GM12801 (cell line): Measurements from ENCODE around the gene MRPL12.

Experiments
- TF ChIP-seq, protein P1 (sequence below): IDR thresholded peaks from one replicate; pipeline ENCODE4 v1.5.1; 2011; ENCODE audit warnings: control low read depth; ENCODE audit not compliant: insufficient read length; ENCODE audit errors: extremely low read depth

The MRPL12 gene

DNA sequence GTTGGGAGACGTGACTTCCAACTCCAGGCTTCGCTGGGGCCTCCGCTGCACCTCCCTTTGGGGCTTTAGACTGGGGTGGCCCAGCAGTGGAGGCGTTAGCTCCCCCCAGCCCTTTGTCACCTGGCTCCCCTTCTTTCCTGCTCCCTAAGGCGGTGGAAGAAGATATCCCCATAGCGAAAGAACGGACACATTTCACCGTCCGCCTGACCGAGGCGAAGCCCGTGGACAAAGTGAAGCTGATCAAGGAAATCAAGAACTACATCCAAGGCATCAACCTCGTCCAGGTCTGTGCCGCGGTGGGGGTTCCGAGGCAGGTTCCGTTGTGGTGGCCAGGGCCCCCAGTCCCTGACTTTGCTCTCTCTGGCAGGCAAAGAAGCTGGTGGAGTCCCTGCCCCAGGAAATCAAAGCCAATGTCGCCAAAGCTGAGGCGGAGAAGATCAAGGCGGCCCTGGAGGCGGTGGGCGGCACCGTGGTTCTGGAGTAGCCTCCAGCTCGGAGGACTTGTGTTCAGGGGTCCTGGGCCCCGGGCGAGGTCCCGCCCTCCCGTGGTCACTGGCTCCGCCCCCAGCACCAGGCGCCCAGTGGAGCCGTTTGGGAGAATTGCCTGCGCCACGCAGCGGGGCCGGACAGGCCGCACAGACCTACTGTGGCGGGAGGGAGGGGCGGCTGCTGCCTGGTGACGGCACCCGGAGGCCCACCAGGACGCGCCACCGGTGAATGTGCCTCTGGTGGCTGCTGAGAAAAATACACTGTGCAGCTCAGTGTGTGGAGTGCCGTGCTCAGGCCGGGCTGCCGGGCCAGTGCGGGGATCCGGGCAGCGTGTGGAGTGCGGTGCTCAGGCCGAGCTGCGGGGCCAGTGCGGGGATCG, 3.8 kb downstream of the MRPL12 start:
- TF ChIP-seq, protein P1, sequence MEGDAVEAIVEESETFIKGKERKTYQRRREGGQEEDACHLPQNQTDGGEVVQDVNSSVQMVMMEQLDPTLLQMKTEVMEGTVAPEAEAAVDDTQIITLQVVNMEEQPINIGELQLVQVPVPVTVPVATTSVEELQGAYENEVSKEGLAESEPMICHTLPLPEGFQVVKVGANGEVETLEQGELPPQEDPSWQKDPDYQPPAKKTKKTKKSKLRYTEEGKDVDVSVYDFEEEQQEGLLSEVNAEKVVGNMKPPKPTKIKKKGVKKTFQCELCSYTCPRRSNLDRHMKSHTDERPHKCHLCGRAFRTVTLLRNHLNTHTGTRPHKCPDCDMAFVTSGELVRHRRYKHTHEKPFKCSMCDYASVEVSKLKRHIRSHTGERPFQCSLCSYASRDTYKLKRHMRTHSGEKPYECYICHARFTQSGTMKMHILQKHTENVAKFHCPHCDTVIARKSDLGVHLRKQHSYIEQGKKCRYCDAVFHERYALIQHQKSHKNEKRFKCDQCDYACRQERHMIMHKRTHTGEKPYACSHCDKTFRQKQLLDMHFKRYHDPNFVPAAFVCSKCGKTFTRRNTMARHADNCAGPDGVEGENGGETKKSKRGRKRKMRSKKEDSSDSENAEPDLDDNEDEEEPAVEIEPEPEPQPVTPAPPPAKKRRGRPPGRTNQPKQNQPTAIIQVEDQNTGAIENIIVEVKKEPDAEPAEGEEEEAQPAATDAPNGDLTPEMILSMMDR: no peak

DNA sequence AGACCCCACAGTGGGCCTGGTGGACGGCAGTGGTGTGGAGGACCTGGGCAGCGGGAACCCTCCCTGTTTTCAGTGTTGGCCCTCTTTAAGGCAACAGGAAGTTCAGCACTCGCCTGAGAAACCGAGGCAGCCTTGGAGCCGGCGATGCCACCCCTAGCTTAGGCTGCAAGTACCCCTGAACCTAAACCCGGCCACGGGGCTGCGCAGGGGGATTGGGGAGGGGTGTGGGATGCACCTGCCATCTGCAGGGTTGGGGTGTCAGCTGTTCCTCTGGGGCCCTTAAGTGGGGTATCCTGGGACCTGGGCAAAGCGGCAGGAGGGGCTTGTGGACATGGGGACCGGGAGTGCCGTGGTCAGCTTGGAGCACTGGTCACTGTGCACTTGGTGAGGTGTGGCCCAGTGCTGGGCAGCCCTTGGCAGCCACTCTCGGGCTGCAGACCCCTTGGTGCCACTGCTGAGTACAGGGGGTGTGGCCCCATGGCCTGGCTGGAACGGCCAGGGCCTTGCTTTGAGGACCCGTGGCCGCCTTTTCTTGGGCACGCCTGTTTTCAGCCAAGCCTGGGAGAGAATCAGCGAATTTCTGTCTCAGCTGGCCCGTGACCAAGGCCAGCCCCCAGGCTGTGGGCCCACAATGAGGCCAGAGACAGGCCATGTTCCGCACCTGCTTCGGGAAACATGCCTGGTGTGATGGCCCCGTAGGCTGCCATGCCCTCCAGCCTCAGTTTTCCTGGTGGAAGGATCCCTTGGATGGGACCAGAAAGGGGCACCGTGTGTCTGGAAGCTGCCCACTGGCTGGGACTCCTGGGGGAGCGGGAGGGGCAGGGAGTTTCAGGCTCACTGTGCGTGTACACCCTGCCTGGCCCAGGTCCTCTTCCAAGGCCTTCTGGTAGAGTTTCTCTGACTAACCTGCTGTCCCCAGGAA, 4.8 kb downstream of the MRPL12 start:
- TF ChIP-seq, protein P1: no peak

DNA sequence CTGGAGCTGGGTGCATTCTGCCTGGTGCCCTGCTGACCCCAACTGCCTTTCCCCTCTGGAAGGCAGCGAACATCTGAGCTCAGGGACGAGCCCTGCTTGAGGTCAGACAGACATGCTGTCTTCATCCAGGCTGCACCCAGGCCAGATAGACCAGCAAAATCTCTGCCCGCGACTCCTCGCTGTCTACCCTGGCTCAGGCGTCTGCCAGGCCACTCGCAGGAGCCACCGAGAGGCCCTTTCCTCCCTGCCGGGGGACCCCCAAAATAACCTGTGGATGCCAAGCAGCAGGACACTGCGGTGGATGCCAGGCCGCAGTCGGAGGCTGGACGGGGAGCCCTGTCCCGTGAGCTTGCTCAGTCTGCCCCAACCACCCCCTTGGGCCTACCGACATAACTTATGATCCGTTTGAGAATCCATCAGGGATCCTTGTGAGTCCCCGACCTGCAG, 5.6 kb downstream of the MRPL12 start:
- TF ChIP-seq, protein P1: no peak

DNA sequence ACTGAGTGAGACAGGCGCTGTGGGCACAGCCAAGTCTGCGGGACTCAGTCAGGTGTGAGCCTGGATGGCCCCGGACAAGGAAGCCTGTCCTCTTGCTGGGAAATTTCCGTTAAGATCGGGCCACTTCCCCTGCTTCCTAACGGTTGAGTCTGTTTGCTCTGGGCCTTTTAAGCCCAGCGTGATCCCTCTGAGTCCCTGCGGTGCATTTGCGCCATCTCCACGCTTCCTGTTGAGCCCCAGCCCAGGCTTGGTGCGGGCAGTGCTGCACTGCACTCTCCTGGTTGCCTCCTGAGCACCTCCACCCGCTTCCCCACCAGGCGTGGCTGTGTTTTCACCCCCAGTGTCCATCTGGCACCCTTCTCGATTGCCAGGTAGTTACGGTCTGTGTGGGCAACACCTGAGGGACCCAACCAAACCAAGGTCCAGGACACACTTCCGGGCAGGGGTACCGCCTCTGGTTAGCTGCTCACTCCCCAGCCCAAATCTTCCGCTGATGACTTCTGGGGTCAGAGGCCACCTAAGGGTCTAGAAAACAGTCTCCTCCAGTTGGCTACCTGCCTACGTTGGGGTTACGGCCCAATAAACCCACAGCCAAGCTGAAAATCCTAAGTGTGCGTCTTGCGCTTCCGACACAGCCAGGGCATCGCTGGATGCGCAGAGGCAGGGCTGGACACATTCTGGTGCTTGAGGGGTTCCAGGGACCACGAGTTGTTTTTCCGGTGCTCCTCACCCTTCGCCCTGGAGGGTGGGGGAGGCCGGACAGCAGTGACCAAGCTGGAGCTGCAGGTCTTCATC, 7.5 kb downstream of the MRPL12 start:
- TF ChIP-seq, protein P1: no peak

DNA sequence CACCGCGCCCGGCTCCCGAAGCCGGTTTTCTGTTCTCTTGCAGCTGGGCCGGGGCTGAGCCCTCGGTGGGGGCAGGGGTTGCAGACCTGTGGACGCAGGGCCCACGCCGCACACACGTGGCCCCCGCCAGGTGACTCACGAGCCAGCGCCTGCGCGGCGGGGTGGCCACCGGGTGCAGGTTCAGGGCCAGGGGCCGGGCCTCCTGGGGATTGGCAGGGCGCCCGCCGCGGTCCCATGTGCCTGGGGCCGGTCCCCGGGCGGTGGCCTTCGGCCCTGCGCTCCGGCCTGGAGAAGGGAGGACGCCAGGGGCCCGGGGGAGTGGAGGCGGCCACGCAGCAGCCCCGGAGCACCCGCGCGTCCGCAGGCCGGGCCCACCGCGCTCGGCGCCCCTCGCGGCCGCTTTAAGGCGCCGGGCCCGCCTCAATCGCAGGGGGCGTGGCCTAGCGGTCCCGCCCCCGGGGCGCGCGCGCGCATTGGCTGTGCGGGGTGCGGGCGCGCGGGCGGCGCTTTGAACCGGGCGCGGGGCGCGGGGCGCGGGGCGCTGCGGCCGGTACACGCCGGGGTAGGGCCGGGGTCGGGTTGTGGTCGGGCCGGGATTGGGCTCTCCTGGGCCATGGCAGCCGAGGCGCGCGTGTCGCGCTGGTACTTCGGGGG, 8.8 kb downstream of the MRPL12 start, which contains the start of gene SLC25A10:
Gene SLC25A10 (plus strand): TSS at position 471 of the 654 bp plus-strand sequence. CDS start 143 bp downstream, at position 614.
- TF ChIP-seq, protein P1: no peak

DNA sequence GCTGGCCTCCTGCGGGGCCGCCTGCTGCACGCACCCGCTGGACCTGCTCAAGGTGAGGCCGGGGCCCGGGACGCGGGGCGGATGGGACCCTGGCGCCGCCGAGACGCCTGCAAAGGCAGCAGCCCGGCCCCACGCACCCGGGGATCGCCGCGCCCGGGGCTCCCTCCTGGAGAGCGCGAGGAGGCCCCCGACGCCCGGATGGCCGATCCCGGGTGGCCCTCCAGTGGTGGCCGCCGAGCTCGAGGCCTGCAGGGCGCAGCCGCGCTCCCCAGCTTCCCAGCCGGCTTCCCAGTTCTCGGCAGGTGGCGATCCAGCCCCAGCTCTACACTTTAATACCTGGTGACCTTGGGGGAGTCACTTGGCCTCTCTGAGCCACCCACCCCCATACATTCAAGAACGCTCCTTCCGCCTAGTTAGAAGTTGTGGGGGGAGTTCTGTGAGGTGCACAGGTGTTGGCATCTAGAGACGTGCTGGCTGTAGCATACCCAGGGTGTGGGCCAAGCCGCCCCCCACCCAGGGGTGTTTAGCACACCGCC, 9.4 kb downstream of the MRPL12 start:
- TF ChIP-seq, protein P1: no peak
